T47D (cell line): ENCODE measurements around the gene CCDC186.
"Not testable (repeated sequence)": the region's sequence is repeated elsewhere in the genome, so short reads cannot be mapped to it uniquely, and the experiment has no call there.

Experiments used
- DNase-seq, 2 experiments: peaks; one replicate each; pipeline versions ENCODE4 v3.0.0 to v3.0.0-alpha.2; 2011 to 2012; ENCODE audit warnings: low read depth in 1 of 2, low spot score in 1 of 2
- JUND ChIP-seq: IDR thresholded peaks from 2 replicates; pipeline ENCODE4 v1.6.1; 2012; ENCODE audit warnings: low read depth
- in situ Hi-C: cut with HindIII; loops from 2 replicates; pipeline ENCODE4 v1.10.0; 2016; ENCODE audit warnings: low sequenced_read_pairs, low pct_unique_long_range_greater_than_20kb

CCDC186 gene

GRCh38 chr10:114167985-114168384, 6.0 kb downstream of the CCDC186 start:
- no peak for TF ChIP-seq JUND
- in situ Hi-C loops = no loop called here
- DNase-seq = no peak

DNA sequence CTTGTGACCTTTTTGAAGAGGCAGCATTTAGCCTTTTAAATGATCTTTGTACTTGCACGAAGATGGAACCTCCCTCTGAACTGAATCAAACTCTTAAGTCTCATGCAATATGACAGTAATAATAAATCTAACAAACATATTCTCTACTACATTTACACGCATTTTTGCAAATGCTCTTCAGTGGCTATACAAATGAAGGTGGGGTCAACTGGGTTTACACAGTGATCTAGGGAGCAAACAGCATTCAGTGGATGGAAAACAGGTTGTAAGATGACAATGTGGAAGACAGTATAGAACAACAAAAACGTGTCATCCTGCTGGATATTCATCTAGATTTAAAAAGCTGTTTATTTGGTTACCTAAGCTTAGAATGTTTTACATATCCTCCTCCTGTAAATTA, 7.5 kb downstream of the CCDC186 start:
- in situ Hi-C loops = no loop called here
- no peak for DNase-seq
- TF ChIP-seq JUND = no peak

DNA sequence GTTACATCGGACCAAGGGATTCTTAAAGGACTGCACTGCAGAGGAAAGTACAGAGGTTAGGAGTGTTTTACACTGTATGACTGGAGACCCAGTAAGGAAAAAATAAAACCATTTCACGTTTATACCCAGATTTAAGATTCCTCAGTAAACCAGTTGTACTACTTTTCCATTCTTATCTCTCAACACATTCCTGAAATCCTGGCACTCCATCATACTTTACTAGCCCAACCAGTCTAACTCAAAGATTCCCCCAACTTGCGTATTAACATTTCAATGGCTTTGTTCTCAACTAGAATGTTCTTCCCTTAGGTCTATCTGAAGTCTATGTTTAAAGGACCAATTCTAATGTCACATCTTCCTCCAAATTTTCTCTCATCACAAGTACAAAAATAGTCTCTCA, 8.0 kb downstream of the CCDC186 start:
- DNase-seq = peak in 1 of 2 experiments; percentile 74
- TF ChIP-seq JUND = 0 out of 2 replicates have a peak, but pooled peaks have one; percentile 29
- in situ Hi-C loops = no loop called here

- in situ Hi-C loops = no loop called here
- no peak for TF ChIP-seq JUND
- no peak for DNase-seq
Measured at GRCh38 chr10:114163062-114163461, 10.9 kb downstream of the CCDC186 start.

DNA sequence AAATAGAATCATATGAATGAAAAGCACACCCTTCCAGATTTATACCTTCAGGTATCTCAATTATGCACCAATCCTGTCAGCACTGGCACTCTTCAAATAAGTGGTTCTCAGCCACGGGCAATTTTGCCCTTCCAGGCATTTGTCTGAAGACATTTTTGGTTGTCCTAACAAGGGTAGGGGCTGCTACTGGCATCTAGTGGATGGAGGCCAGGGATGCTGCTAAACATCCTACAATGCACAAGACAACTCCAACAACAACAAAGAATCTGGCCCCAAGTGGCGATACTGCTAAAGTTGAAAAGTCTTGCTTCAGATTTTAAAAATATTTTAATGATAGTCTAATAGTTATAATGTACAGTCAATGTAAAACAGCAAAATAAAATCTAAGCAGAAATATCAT, 16.1 kb downstream of the CCDC186 start:
- no peak for TF ChIP-seq JUND

DNA sequence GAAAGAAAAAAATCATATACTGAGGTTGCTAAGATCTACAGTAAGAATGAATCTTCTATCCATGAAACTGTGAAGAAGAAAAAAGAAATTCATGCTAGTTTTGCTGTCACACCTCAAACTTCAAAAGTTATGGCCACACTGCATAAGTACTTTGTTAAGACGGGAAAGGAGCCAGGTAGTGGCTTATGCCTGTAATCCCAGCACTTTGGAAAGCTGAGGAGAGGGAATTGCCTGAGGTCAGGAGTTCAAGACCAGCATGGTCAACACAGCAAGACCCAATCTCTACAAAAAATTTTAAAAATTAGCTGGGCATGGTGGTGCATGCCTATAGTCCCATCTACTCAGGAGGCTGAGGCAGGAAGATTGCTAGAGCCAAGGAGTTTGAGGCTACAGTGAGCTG, 22.1 kb downstream of the CCDC186 start:
- no peak for TF ChIP-seq JUND
- DNase-seq = no peak
- in situ Hi-C loops = no loop called here

More for the DNA sequence above, 16.1 kb downstream of the CCDC186 start:
- DNase-seq = peak in 1 of 2 experiments; percentile 19
- in situ Hi-C loops = no loop called here

GRCh38 chr10:114151486-114151885, 22.5 kb downstream of the CCDC186 start:
- DNase-seq = no peak
- TF ChIP-seq JUND = no peak
- in situ Hi-C loops = no loop called here

DNA sequence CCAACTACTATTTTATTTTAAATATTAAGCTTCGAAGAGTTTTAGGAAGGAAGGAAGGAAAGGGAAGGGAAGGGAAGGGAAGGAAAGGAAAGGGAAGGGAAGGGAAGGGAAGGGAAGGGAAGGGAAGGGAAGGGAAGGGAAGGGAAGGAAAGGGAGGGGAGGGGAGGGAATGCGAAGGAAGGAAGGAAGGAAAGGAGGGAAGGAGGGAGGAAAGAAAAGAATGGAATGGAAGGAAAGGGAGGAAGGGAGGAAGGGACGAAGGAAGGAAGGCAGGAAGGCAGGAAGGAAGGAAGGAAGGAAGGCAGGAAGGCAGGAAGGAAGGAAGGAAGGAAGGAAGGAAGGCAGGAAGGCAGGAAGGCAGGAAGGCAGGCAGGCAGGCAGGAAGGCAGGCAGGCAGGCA, 24.5 kb downstream of the CCDC186 start:
- DNase-seq, in situ Hi-C loops: not testable (repeated sequence)

GRCh38 chr10:114143160-114143559, 30.8 kb downstream of the CCDC186 start:
- in situ Hi-C loops = no loop called here
- DNase-seq = no peak
- no peak for TF ChIP-seq JUND

- in situ Hi-C loops = no loop called here
- no peak for DNase-seq
- no peak for TF ChIP-seq JUND
Measured at GRCh38 chr10:114142018-114142417, 32.0 kb downstream of the CCDC186 start.

GRCh38 chr10:114140827-114141226, 33.2 kb downstream of the CCDC186 start:
- in situ Hi-C loops, DNase-seq: not testable (repeated sequence)

DNA sequence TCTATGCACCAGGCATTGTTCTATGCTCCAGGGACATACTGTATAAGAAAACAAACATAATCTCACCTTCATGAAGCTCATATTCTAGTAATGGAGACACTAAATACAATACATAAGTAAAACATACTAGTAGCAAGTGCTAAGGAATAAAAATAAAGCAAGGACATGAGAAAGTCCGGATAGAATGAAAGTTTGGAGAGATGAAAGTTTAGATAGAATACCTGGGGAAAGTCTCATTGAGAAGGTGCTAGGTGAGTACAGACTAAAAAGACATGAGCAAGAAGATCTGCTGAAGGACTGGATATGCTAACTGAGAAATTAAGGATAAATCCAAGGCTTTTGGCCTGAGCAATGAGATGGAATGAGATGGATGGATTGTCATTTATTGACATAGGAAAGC, 34.0 kb downstream of the CCDC186 start:
- no peak for DNase-seq
- in situ Hi-C loops = no loop called here
- TF ChIP-seq JUND = no peak

DNA sequence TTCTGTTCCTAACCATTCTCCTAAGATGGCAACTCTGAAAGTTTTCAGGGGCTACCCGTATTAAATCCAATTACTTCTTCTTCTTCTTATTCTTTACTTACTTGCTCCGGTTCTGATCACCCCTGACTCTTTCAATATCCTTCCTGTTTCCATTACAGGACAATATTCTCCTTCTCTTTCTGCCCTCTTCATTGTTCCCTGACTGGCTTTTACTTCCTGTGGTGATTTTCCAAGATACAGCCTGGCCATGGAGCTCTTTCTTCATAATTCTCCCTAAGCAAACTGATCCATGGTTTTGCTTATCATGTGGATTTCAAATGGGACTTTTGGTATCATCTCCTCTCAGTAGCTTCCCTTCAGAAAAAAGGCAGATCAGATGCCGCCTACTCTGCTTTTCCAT, 35.4 kb downstream of the CCDC186 start:
- no peak for DNase-seq
- no peak for TF ChIP-seq JUND
- in situ Hi-C loops = no loop called here

GRCh38 chr10:114135476-114135875, 38.5 kb downstream of the CCDC186 start:
- no peak for DNase-seq
- TF ChIP-seq JUND = no peak
- in situ Hi-C loops = no loop called here
